Measurements from ENCODE around the gene SLC17A2. TPM values are rescaled to one million over a fixed set of nuclear protein-coding genes. Genes with fewer than 3 reads are reported as not detected.
"Not testable (repeated sequence)": the region's sequence is repeated elsewhere in the genome, so short reads cannot be mapped to it uniquely, and the experiment has no call there.

The SLC17A2 gene
- total and polyA plus RNA-seq, 2 experiments from 2014 or later, result not detected

DNA sequence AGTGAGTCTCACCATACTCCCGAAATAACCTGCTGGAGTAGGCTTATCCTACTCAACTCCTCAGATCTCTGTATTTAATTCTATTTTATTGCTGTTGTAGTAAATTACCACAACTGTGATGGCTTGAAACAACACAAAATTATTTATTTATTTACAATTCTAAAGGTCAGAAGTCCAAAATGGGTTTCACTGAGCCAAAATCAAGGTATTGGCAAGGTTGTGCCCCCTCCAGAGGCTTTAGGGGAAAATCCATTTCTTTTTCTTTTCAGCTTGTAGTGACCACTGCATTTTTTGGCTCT is 869 bp upstream of the SLC17A2 start (continued):
- TF ChIP-seq ETS1 (IDR thresholded peaks at IDR 0.05) (no peak), EZH2 (IDR thresholded peaks at IDR 0.05; ENCODE audit: low read depth, unreplicated experiment) (no peak), JUNB (IDR thresholded peaks at IDR 0.05; ENCODE audit: unreplicated experiment) (no peak)

DNA sequence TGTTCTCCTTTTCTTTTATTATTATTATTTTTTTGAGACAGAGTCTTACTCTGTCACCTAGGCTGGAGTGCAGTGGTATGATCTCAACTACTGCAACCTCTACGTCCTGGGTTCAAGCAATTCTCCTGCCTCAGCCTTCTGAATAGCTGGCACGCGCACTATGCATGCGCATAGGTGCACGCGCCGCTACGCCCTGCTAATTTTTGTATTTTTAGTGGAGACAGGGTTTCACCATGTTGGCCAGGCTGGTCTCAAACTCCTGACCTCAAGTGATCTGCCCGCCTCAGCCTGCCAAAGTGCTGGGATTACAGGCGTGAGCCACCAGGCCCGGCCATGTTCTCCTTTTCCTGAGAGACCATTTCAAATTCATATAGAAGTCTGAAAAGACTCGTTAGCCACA is 706 bp downstream of the SLC17A2 start:
- H3K4me1 Mint-ChIP-seq; H3K9me3 Mint-ChIP-seq; H3K9me2 ChIP-seq (ENCODE audit: insufficient read depth); H3K4me1 ChIP-seq (ENCODE audit: insufficient read depth); H3K79me2 ChIP-seq (replicated peaks; ENCODE audit: insufficient read depth); H3K27me3 ChIP-seq (ENCODE audit: insufficient read depth); H3K27ac Mint-ChIP-seq; H3K4me3 ChIP-seq; H3K36me3 ChIP-seq (ENCODE audit: insufficient read depth); H3K27ac ChIP-seq (ENCODE audit: low read depth); H3K27me3 Mint-ChIP-seq (ENCODE audit: insufficient read depth, low read depth, poor library complexity); H3K4me2 ChIP-seq; H3K4me3 Mint-ChIP-seq; H3K36me3 Mint-ChIP-seq (ENCODE audit: low read depth); H4K20me1 ChIP-seq (replicated peaks; ENCODE audit: insufficient read depth); H3F3A ChIP-seq (replicated peaks; ENCODE audit: low read depth); DNase-seq (ENCODE audit: low spot score); H2AFZ ChIP-seq; ATAC-seq: not testable (repeated sequence)

DNA sequence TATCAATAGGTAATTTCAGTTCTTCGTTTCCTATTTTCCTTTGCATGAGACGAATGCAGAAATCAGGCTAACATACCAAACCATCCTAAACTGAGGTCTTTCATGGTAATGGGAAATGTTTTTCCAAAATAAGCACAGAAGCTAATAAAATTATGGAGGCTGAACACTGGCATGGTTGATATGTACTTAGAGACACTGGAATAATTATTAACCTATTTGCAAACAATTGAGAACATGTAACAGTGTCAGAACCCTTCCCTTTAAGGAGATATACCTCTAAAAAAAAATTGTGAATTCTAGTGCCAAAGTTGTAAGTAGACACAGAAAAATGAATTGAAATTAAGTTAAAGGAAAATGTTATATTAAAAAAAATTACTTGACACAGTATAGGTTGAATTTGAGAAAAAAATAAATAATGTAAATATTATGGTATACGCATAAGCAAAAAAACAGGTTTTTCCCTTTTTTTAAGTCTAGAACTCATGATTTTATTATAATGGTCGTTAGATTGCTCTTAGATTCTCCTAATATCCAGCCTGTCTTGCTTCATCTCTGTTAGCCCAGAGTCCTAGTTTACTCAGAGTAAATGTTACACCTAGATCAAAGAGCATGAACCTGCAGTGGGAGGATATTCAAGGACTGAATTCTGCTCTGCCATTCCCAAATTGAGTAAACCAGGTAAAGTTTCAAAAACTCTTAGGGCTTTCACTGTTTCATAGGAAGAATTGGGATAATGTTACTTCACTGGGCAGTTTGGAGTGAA is 1.7 kb downstream of the SLC17A2 start:
- H3K27me3 Mint-ChIP-seq (ENCODE audit: insufficient read depth, low read depth, poor library complexity), result no peaks in the 10 kb centered on the region
- no peaks in the 10 kb centered on the region for H3K27me3 ChIP-seq (ENCODE audit: insufficient read depth)
- H3K27ac ChIP-seq (ENCODE audit: low read depth), result no peak overlapping the region
- no peaks in the 10 kb centered on the region for H3K9me3 Mint-ChIP-seq
- no peak overlapping the region for H2AFZ ChIP-seq
- ATAC-seq (no peak), DNase-seq (ENCODE audit: low spot score) (no peak)
- H3K79me2 ChIP-seq (replicated peaks; ENCODE audit: insufficient read depth), result no peaks in the 10 kb centered on the region
- H3K36me3 Mint-ChIP-seq (ENCODE audit: low read depth), result no peaks in the 10 kb centered on the region
- H3K36me3 ChIP-seq (ENCODE audit: insufficient read depth), result no peaks in the 10 kb centered on the region
- H3F3A ChIP-seq (replicated peaks; ENCODE audit: low read depth), result no peaks in the 10 kb centered on the region
- H3K4me1 ChIP-seq (ENCODE audit: insufficient read depth), result no peaks in the 10 kb centered on the region
- no peak overlapping the region for H3K27ac Mint-ChIP-seq
- no peaks in the 10 kb centered on the region for H3K9me2 ChIP-seq (ENCODE audit: insufficient read depth)
- no peaks in the 10 kb centered on the region for H4K20me1 ChIP-seq (replicated peaks; ENCODE audit: insufficient read depth)
- no peak overlapping the region for H3K4me3 ChIP-seq
- H3K4me2 ChIP-seq, result no peak overlapping the region
- H3K4me1 Mint-ChIP-seq, result no peaks in the 10 kb centered on the region; the same call in 2 of the 3 replicates
- H3K4me3 Mint-ChIP-seq, result no peak overlapping the region
- TF ChIP-seq CREB1 (CRISPR knock-in tag; IDR thresholded peaks at IDR 0.05; ENCODE audit: low read depth) (no peak), EZH2 (IDR thresholded peaks at IDR 0.05; ENCODE audit: low read depth, unreplicated experiment) (no peak), ETS1 (IDR thresholded peaks at IDR 0.05) (no peak), ZNF114 (CRISPR knock-in tag; IDR thresholded peaks at IDR 0.05) (no peak), NANOG (IDR thresholded peaks at IDR 0.05; ENCODE audit: borderline replicate concordance) (no peak), CTCF (conservative IDR thresholded peaks at IDR 0.05; ENCODE audit: low read depth in 2 of 2) (no peak), JUNB (IDR thresholded peaks at IDR 0.05; ENCODE audit: unreplicated experiment) (no peak), POLR2AphosphoS5 (IDR thresholded peaks at IDR 0.05; ENCODE audit: low read depth) (no peak), EZH2phosphoT487 (IDR thresholded peaks at IDR 0.05; ENCODE audit: unreplicated experiment) (no peak), STAT1 (IDR thresholded peaks at IDR 0.05; ENCODE audit: unreplicated experiment) (no peak), ZNF331 (CRISPR knock-in tag; IDR thresholded peaks at IDR 0.05; ENCODE audit: low read depth) (no peak)
- TF ChIP-seq, protein P1, sequence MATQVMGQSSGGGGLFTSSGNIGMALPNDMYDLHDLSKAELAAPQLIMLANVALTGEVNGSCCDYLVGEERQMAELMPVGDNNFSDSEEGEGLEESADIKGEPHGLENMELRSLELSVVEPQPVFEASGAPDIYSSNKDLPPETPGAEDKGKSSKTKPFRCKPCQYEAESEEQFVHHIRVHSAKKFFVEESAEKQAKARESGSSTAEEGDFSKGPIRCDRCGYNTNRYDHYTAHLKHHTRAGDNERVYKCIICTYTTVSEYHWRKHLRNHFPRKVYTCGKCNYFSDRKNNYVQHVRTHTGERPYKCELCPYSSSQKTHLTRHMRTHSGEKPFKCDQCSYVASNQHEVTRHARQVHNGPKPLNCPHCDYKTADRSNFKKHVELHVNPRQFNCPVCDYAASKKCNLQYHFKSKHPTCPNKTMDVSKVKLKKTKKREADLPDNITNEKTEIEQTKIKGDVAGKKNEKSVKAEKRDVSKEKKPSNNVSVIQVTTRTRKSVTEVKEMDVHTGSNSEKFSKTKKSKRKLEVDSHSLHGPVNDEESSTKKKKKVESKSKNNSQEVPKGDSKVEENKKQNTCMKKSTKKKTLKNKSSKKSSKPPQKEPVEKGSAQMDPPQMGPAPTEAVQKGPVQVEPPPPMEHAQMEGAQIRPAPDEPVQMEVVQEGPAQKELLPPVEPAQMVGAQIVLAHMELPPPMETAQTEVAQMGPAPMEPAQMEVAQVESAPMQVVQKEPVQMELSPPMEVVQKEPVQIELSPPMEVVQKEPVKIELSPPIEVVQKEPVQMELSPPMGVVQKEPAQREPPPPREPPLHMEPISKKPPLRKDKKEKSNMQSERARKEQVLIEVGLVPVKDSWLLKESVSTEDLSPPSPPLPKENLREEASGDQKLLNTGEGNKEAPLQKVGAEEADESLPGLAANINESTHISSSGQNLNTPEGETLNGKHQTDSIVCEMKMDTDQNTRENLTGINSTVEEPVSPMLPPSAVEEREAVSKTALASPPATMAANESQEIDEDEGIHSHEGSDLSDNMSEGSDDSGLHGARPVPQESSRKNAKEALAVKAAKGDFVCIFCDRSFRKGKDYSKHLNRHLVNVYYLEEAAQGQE (IDR thresholded peaks at IDR 0.05; ENCODE audit: unreplicated experiment), result no peak
